Endothelial cell of umbilical vein (primary cell): ENCODE measurements around the gene MAPRE2. TPM values are rescaled to one million over a fixed set of nuclear protein-coding genes. Genes with fewer than 3 reads are reported as not detected.

Source experiments
- BruUV-seq: library from RNA; stranded (reverse); fragments of 400-500 nt; replicated peaks from 2 replicates; lab custom pipeline; 2021; lab: Mats Ljungman, UMichigan
- CTCF ChIA-PET: fragments of 300-600, 350-600 bp; sonication (Branson Sonifier 250); formaldehyde crosslinking; loops from one replicate; lab custom pipeline; 2021; ENCODE audit warnings: antibody characterized with exemption, inconsistent platforms; lab: Charles Lee
- POLR2A ChIA-PET: fragments of 300-600, 350-600 bp; sonication (Branson Sonifier 250); formaldehyde crosslinking; loops from one replicate; lab custom pipeline; 2021; ENCODE audit warnings: antibody characterized with exemption, inconsistent platforms; lab: Charles Lee
- DNase-seq: peaks from one replicate; pipeline ENCODE4 v3.0.0-alpha.2; 2011; ENCODE audit warnings: low read depth, low spot score
- FAIRE-seq: peaks from 2 replicates; lab custom pipeline; 2011; peaks lifted over from hg19 to GRCh38; lab: Jason Lieb, UNC
- H2AFZ ChIP-seq: 2 replicates; pipeline ENCODE4 v1.6.0; 2012; ENCODE audit warnings: low read depth, low read length, control low read depth, inconsistent platforms
- H3K27ac ChIP-seq: 2 replicates; pipeline ENCODE4 v1.5.1; 2011; ENCODE audit warnings: low read depth, mild to moderate bottlenecking, control low read depth, low read length, moderate library complexity; ENCODE audit not compliant: insufficient read depth
- H3K27me3 ChIP-seq, 2 experiments: 2 replicates each; pipeline versions ENCODE4 v1.6.0 to v1.6.1; 2011; ENCODE audit warnings: low read length in 2 of 2, mixed read lengths in 1 of 2; ENCODE audit not compliant: control insufficient read depth in 2 of 2, insufficient read depth in 2 of 2
- H3K36me3 ChIP-seq, 2 experiments: 2 replicates in 1 of 2; 3 replicates in 1 of 2; pipeline ENCODE4 v1.5.1; 2011; ENCODE audit warnings: low read length in 2 of 2, mild to moderate bottlenecking in 1 of 2, moderate library complexity in 1 of 2; ENCODE audit not compliant: control insufficient read depth in 2 of 2, insufficient read depth in 2 of 2; ENCODE audit errors: extremely low read depth in 1 of 2
- H3K4me1 ChIP-seq: 3 replicates; pipeline ENCODE4 v1.5.1; 2011; ENCODE audit warnings: mild to moderate bottlenecking, low read length; ENCODE audit not compliant: control insufficient read depth, insufficient read depth; ENCODE audit errors: extremely low read depth
- H3K4me2 ChIP-seq: 2 replicates; pipeline ENCODE4 v1.6.1; 2011; ENCODE audit warnings: low read length, control low read depth, mixed read lengths; ENCODE audit not compliant: insufficient read depth
- H3K4me3 ChIP-seq, 3 experiments: fragments of 200-600 bp in 1 of 3; sonication (generic), shearing (Covaris generic) in 1 of 3; replicated peaks in 1 of 3; 2 replicates each; pipeline ENCODE4 v1.5.1; 2011 to 2016; ENCODE audit warnings: control low read depth in 3 of 3, low read length in 3 of 3, mild to moderate bottlenecking in 2 of 3, inconsistent platforms in 1 of 3, low read depth in 1 of 3, moderate library complexity in 1 of 3; ENCODE audit not compliant: insufficient read depth in 1 of 3
- H3K79me2 ChIP-seq: 2 replicates; pipeline ENCODE4 v1.6.0; 2012; ENCODE audit warnings: low read length, inconsistent platforms; ENCODE audit not compliant: control insufficient read depth, insufficient read depth
- H3K9ac ChIP-seq: replicated peaks from 2 replicates; pipeline ENCODE3; 2011; ENCODE audit warnings: low read length, control low read depth; ENCODE audit not compliant: insufficient read depth; ENCODE audit errors: extremely low read depth
- H3K9me1 ChIP-seq: replicated peaks from 3 replicates; pipeline ENCODE4 v1.6.0; 2011; ENCODE audit warnings: mild to moderate bottlenecking, low read length; ENCODE audit not compliant: control insufficient read depth, insufficient read depth; ENCODE audit errors: extremely low read depth
- H3K9me3 ChIP-seq: replicated peaks from 2 replicates; pipeline ENCODE4 v1.5.1; 2012; ENCODE audit warnings: low read length, inconsistent platforms; ENCODE audit not compliant: control insufficient read depth, insufficient read depth
- H4K20me1 ChIP-seq: replicated peaks from 2 replicates; pipeline ENCODE3; 2011; ENCODE audit warnings: mild to moderate bottlenecking, low read length; ENCODE audit not compliant: control insufficient read depth, insufficient read depth; ENCODE audit errors: extremely low read depth
- CTCF ChIP-seq, 2 donors: IDR thresholded peaks; 1 replicate in 1 of 2; 2 replicates in 1 of 2; pipeline ENCODE4 v1.5.1; 2011; ENCODE audit warnings: low read length in 2 of 2, mild to moderate bottlenecking in 2 of 2, moderate library complexity in 2 of 2, control low read depth in 1 of 2, inconsistent platforms in 1 of 2, low read depth in 1 of 2; ENCODE audit not compliant: insufficient read depth in 1 of 2; ENCODE audit errors: extremely low read depth in 1 of 2
- EZH2 ChIP-seq: IDR thresholded peaks from 2 replicates; pipeline ENCODE4 v1.6.1; 2012; ENCODE audit warnings: borderline replicate concordance, low read depth, mild to moderate bottlenecking, moderate library complexity, low read length, inconsistent platforms; ENCODE audit not compliant: severe bottlenecking
- FOS ChIP-seq: IDR thresholded peaks from 2 replicates; pipeline ENCODE4 v1.6.1; 2011; ENCODE audit warnings: mild to moderate bottlenecking, low read length, moderate library complexity, borderline replicate concordance; ENCODE audit not compliant: insufficient read depth
- GATA2 ChIP-seq: IDR thresholded peaks from 2 replicates; pipeline ENCODE4 v1.7.0; 2011; ENCODE audit warnings: low read depth, mild to moderate bottlenecking, moderate library complexity, mixed read lengths, low read length; ENCODE audit not compliant: insufficient read length, insufficient read depth
- JUN ChIP-seq: IDR thresholded peaks from 2 replicates; pipeline ENCODE4 v1.6.1; 2011; ENCODE audit warnings: borderline replicate concordance, low read depth; ENCODE audit not compliant: insufficient read length, insufficient read depth
- MYC ChIP-seq: IDR thresholded peaks from one replicate; pipeline ENCODE4 v1.6.1; 2011; ENCODE audit warnings: mild to moderate bottlenecking, low read depth, low read length
- POLR2A ChIP-seq: IDR thresholded peaks from 2 replicates; pipeline ENCODE4 v1.6.1; 2012; ENCODE audit warnings: low read depth, mild to moderate bottlenecking, control low read depth, low read length
- POLR2AphosphoS5 ChIP-seq: IDR thresholded peaks from 2 replicates; pipeline ENCODE4 v1.6.1; 2012; ENCODE audit warnings: low read depth, mild to moderate bottlenecking, control low read depth, low read length, moderate library complexity; ENCODE audit not compliant: insufficient read depth
- dilution Hi-C: fragments of 300-500 bp; cut with MboI; formaldehyde crosslinking; loops from one replicate; pipeline ENCODE4 v1.15.0; 2019; ENCODE audit warnings: low sequenced_read_pairs; ENCODE audit not compliant: extremely low pct_ligation_motif_present
- intact Hi-C: fragments of 100-400 bp; cut with micrococcal nuclease; formaldehyde crosslinking; loops from one replicate; pipeline ENCODE4 v1.10.0; 2022
- polyA plus RNA-seq, 4 experiments: library from polyadenylated mRNA; depleted of rRNA in 3 of 4; stranded (reverse) in 3 of 4; unstranded in 1 of 4; fragments of >200 nt; gene quantifications; 2 replicates each; pipeline versions ENCODE4 v1.2.1 to v1.2.3, GENCODE V29; 2011 to 2012; ENCODE audit warnings: missing spikeins in 1 of 4
- total RNA-seq: library from RNA; stranded (reverse); gene quantifications from 2 replicates; pipeline ENCODE4 v1.2.3, GENCODE V29; 2021
- TF ChIP-seq, protein P1 (sequence below): IDR thresholded peaks from 2 replicates; pipeline ENCODE4 v1.6.1; 2011; ENCODE audit not compliant: insufficient read depth, insufficient read length

MAPRE2 gene
- total and polyA plus RNA-seq, 2 donors (not counting 3 experiments of a cell fraction or from before 2014, with no cell fraction given), result 117 to 148 TPM

DNA sequence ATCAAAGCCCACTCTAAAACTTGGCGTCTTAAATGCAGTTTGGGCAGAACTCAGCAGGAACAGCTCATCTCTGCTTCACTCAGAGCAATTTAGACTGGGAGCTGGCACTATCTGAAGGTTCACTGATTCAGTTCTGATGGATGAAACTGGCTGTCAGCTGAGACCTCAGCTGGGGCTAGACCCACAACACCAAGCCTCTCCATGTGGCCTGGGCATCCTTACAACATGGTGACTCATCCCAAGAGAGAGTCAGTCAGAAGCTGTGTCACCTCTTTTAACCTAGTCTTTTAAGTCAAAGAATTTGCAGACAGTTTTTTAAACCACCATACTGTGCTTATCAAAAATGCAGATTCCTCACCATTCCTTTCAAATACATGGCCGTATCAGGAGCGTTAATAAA is 137.0 kb downstream of the MAPRE2 start:
- DNase-seq, result no peak
- no peak for FAIRE-seq

GRCh38 chr18:35179906-35180305 is 138.7 kb downstream of the MAPRE2 start:
- FAIRE-seq (no peak), DNase-seq (no peak)
- no peaks in the 10 kb centered on the region for H4K20me1 ChIP-seq
- no TSS peak for BruUV-seq
- intact Hi-C loops, result no loop called here
- no peaks in the 10 kb centered on the region for H3K9me1 ChIP-seq
- no peaks in the 10 kb centered on the region for H3K9me3 ChIP-seq
- H3K4me3 ChIP-seq, result no peak overlapping the region
- dilution Hi-C loops, result no loop called here
- H3K9ac ChIP-seq, result no peak overlapping the region
- H3K27ac ChIP-seq, result no peak overlapping the region
- CTCF ChIA-PET, result no interaction called here
- H3K36me3 ChIP-seq, result no peaks in the 10 kb centered on the region
- no peaks in the 10 kb centered on the region for H3K4me1 ChIP-seq
- H3K27me3 ChIP-seq, result peaks cover 1 to 5% of the 10 kb centered on the region in 2 experiments
- H3K79me2 ChIP-seq, result no peaks in the 10 kb centered on the region
- POLR2A ChIA-PET, result no interaction called here
- no peak overlapping the region for H2AFZ ChIP-seq
- TF ChIP-seq CTCF (IDR thresholded peaks at IDR 0.05; ENCODE audit: extremely low read depth in 1 of 2, insufficient read depth in 1 of 2, low read depth in 1 of 2, low read length in 2 of 2) (no peak), FOS (no peak), POLR2A (no peak), POLR2AphosphoS5 (no peak), GATA2 (no peak), MYC (no peak), EZH2 (no peak), JUN (no peak)
- TF ChIP-seq, protein P1, sequence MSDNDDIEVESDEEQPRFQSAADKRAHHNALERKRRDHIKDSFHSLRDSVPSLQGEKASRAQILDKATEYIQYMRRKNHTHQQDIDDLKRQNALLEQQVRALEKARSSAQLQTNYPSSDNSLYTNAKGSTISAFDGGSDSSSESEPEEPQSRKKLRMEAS, result no peak
- no peak overlapping the region for H3K4me2 ChIP-seq

More for the DNA sequence above, 137.0 kb downstream of the MAPRE2 start:
- Histone ChIP-seq H3K9ac (no peak overlapping the region), H3K27ac (no peak overlapping the region), H4K20me1 (no peaks in the 10 kb centered on the region), H3K36me3 (no peaks in the 10 kb centered on the region), H3K27me3 (peaks cover 1 to 5% of the 10 kb centered on the region in 2 experiments), H3K4me2 (no peak overlapping the region), H3K9me3 (no peaks in the 10 kb centered on the region), H2AFZ (no peak overlapping the region), H3K4me3 (no peak overlapping the region), H3K9me1 (no peaks in the 10 kb centered on the region), H3K79me2 (no peaks in the 10 kb centered on the region), H3K4me1 (no peaks in the 10 kb centered on the region)
- intact Hi-C loops, result no loop called here
- dilution Hi-C loops, result no loop called here
- ChIA-PET CTCF (no interaction called here), POLR2A (no interaction called here)
- no TSS peak for BruUV-seq
- TF ChIP-seq POLR2AphosphoS5 (no peak), FOS (no peak), EZH2 (no peak), GATA2 (no peak), MYC (no peak), JUN (no peak), POLR2A (no peak)
- TF ChIP-seq, protein P1, result no peak
